HG02840 (cell line): ENCODE data around the gene ARRB2.

Experiments
- ATAC-seq: cut with Tn5 transposase; IDR thresholded peaks from one replicate; pipeline ENCODE4 v1.9.1; 2021; ENCODE audit warnings: mild to moderate bottlenecking, moderate library complexity, moderate number of reproducible peaks; ENCODE audit not compliant: unreplicated experiment, low FRiP score

Gene ARRB2

DNA sequence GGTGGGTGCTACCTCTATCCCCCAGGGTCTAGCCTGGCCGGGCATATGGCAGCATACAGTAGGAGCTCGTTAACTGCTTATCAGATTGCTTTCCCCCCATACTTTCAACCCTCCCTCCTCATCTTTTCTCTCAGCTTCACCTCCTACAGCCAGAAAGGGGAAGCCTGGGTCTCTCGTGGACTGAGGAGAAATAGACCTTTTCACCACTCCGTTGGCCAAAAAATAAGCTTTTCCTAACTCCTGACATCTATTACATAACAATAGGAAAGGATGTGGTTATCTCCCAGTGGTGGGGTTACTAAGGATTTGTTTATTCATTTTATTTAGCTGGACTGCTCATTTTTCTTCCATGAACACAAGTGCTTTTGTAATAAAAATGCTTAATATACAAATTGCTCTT is 38.3 kb downstream of the ARRB2 start:
- ATAC-seq = no peak

DNA sequence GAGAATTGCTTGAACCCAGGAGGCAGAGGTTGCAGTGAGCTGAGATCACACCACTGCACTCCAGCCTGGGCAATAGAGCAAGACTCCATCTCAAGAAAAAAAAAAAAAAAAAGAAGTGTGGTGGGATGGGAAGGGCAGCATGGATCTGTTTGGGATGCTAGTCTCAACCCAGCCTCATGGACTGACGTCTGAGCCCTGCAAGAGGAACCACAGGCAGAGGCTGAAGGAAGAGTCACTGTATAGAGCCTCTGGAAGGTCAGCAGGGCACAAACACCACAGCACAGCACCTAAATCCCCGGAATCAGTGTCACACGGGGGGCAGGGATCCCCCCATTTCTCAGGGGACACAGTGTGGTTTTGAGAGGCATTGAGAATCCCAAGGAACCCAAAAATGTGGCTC is 40.2 kb downstream of the ARRB2 start:
- ATAC-seq = no peak

DNA sequence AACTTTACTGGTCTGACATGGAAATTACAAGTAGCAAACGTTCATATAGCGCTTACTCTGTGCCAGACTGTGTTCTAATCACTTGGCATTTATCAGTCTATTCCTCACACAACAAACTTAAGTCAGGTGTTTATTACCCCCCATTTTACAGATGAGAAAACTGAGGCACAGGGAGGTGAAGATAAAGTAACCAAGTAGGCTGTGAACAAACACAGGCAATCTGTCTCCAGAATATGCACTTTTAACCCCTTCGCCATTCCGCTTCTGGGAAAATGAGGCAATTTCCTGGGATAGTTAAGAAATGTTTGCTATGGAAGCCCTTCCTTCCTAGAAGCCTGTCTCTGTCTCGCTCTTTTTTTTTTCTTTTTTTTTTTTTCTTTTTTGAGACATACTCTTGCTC is 41.5 kb downstream of the ARRB2 start:
- ATAC-seq = no peak

DNA sequence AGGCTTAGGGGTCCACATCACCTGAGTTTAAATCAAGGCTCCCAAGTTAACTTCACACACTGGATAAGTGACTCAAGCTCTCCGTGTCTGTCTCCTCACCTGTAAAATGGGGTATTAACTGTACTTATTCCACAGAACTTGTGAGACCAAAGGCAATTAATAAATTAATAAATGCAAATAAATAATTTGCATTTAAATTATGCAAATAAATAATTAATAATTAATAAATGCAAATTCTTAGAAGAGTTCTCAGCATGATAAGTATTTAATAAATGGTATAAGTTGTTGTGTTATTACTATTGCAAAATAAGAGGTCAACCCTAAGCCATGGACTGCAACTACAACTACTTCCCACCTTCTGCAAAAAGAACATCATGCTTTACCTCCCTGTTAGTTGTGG is 43.0 kb downstream of the ARRB2 start:
- no peak for ATAC-seq

GRCh38 chr17:4759776-4760236 is 49.4 kb downstream of the ARRB2 start:
- no peak for ATAC-seq

GRCh38 chr17:4764595-4764994 is 54.2 kb downstream of the ARRB2 start:
- no peak for ATAC-seq

DNA sequence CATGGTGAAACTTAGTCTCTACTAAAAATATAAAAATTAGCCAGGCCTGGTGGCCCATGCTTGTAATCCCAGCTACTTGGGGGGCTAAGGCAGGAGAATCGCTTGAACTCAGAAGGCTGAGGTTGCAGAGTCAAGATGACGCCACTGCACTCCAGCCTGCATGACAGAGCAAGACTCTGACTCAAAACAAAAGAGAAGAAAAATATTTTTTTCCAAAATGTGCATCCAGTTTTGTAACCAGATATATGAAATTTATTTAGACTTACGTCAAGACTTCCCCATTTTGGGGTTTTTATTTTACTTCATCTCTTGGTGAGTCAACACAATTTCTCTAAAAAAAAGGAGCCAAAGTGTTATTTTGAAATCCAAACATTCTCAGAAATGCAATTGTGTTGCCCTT is 55.8 kb downstream of the ARRB2 start:
- no peak for ATAC-seq

- no peak for ATAC-seq
Measured at GRCh38 chr17:4766723-4767122, 56.3 kb downstream of the ARRB2 start.

DNA sequence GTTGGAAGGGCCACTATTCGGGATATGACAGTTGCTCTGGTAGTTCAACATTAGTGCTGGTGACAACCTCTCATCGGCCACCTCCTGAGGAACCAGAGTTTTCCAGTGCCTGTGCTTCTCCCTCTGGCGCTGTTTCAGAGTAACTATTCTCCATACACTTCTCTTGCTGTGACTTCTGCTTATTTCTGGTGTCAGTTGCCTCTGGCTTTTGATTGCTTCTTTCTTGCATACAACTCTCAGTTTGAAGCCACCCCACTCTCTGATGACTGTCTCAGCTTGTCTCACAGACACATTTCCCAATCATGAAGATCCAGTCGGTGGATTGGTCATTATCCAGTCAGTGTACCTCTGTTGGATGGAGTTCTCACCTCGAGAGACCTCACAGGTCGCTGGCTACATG is 57.9 kb downstream of the ARRB2 start:
- ATAC-seq = no peak

DNA sequence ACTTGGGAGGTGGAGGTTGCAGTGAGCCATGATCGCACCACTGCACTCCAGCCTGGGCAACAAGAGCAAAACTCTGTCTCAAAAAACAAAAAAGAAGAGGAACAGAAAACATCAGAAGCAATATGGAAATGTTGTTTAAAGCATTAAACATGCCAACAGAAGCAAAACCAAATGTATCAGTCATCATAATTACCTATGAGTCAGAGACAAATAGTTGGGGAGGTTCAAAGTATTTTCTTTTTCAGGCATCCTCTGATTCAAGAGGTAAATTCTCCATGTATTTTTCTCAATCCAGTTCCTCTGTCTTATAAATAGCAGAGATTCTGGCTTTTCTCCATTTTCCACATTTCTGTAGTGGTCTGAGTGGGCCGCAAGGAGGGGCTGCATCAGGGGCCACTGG is 59.2 kb downstream of the ARRB2 start:
- no peak for ATAC-seq
